HepG2 (cell line): Measurements from ENCODE around the gene PDGFD. TPM values are rescaled to one million over a fixed set of nuclear protein-coding genes. Genes with fewer than 3 reads are reported as not detected.

Experiments
- ATAC-seq: fragments of 200-7000 bp; cut with Tn5 transposase; 3 replicates; pipeline ENCODE4 v1.9.1; 2020; ENCODE audit warnings: mild to moderate bottlenecking, moderate library complexity
- BruUV-seq: library from RNA; stranded (reverse); fragments of 400-500 nt; replicated peaks from 2 replicates; lab custom pipeline; 2021; lab: Mats Ljungman, UMichigan
- CTCF ChIA-PET: fragments of 300-600 bp; formaldehyde crosslinking; extraction: SDS; loops from one replicate; lab custom pipeline; 2021; ENCODE audit warnings: low total read pairs, inconsistent platforms, low intra/inter-chr PET ratio; lab: Yijun Ruan, JAX
- POLR2A ChIA-PET: fragments of 350-600 bp; sonication (Branson Sonifier 250); formaldehyde crosslinking; loops from one replicate; lab custom pipeline; 2020; ENCODE audit warnings: antibody characterized with exemption, inconsistent platforms; lab: Yijun Ruan, JAX
- DNase-seq: peaks from one replicate; pipeline ENCODE4 v3.0.0-alpha.2; 2015; ENCODE audit warnings: low spot score
- FAIRE-seq: peaks from 3 replicates; lab custom pipeline; 2011; peaks lifted over from hg19 to GRCh38; lab: Jason Lieb, UNC
- H2AFZ ChIP-seq: one replicate; pipeline ENCODE4 v1.6.1; 2011; ENCODE audit warnings: low read length, inconsistent platforms
- H3K27ac ChIP-seq: fragments of 300-600 bp; 3 replicates; pipeline ENCODE4 v1.8.0; 2011; ENCODE audit warnings: mixed run types, mild to moderate bottlenecking, mixed read lengths, low read length, inconsistent platforms; ENCODE audit not compliant: insufficient read depth; ENCODE audit errors: extremely low read length
- H3K27me3 ChIP-seq, 2 experiments: fragments of 200-600 bp in 1 of 2; 2 replicates in 1 of 2; 3 replicates in 1 of 2; pipeline versions ENCODE4 v1.6.0 to v1.8.0; 2011; ENCODE audit warnings: low read length in 2 of 2, mild to moderate bottlenecking in 2 of 2, moderate library complexity in 2 of 2, inconsistent platforms in 1 of 2; ENCODE audit not compliant: insufficient read depth in 2 of 2, control insufficient read depth in 1 of 2
- H3K36me3 ChIP-seq, 2 experiments: fragments of 200-600 bp in 1 of 2; replicated peaks in 1 of 2; 2 replicates in 1 of 2; 3 replicates in 1 of 2; pipeline versions ENCODE4 v1.5.1 to v1.8.0; 2011; ENCODE audit warnings: low read length in 2 of 2, inconsistent platforms in 1 of 2; ENCODE audit not compliant: insufficient read depth in 2 of 2, control insufficient read depth in 1 of 2
- H3K4me1 ChIP-seq: 2 replicates; pipeline ENCODE4 v1.5.1; 2012; ENCODE audit warnings: low read length, inconsistent platforms; ENCODE audit not compliant: insufficient read depth
- H3K4me2 ChIP-seq: 2 replicates; pipeline ENCODE4 v1.6.0; 2011; ENCODE audit warnings: low read depth, low read length, inconsistent platforms
- H3K4me3 ChIP-seq, 3 experiments: fragments of 200-600 bp in 1 of 3; sonication (generic), shearing (Covaris generic) in 1 of 3; replicated peaks in 1 of 3; 2 replicates each; pipeline ENCODE4 v1.5.1; 2011 to 2016; ENCODE audit warnings: low read length in 3 of 3, inconsistent platforms in 2 of 3, low read depth in 2 of 3, mild to moderate bottlenecking in 2 of 3, control low read depth in 1 of 3, mixed read lengths in 1 of 3; ENCODE audit not compliant: insufficient read depth in 1 of 3
- H3K79me2 ChIP-seq: one replicate; pipeline ENCODE4 v1.6.1; 2011; ENCODE audit warnings: low read length, inconsistent platforms; ENCODE audit not compliant: insufficient read depth
- H3K9ac ChIP-seq: 2 replicates; pipeline ENCODE4 v1.6.0; 2011; ENCODE audit warnings: mild to moderate bottlenecking, low read depth, low read length, inconsistent platforms; ENCODE audit not compliant: insufficient read depth
- H3K9me3 ChIP-seq: 2 replicates; pipeline ENCODE4 v1.5.1; 2012; ENCODE audit warnings: mild to moderate bottlenecking, low read length
- H4K20me1 ChIP-seq: 2 replicates; pipeline ENCODE4 v1.6.0; 2011; ENCODE audit warnings: inconsistent platforms, mild to moderate bottlenecking, low read length, moderate library complexity; ENCODE audit not compliant: insufficient read depth
- AGO1 ChIP-seq: fragments of 200-400 bp; formaldehyde crosslinking; IDR thresholded peaks from 2 replicates; pipeline ENCODE4 v1.6.1; 2017; ENCODE audit warnings: mild to moderate bottlenecking, low read depth, low read length, moderate library complexity; ENCODE audit not compliant: poor library complexity, severe bottlenecking
- BRCA1 ChIP-seq: sonication (generic); formaldehyde crosslinking; IDR thresholded peaks from 2 replicates; pipeline ENCODE4 v1.4.0; 2020; ENCODE audit warnings: missing genetic modification reagents
- HNRNPH1 ChIP-seq: fragments of 200-400 bp; formaldehyde crosslinking; optimal IDR thresholded peaks from 2 replicates; pipeline ENCODE3; 2017; ENCODE audit warnings: mild to moderate bottlenecking, low read depth, low read length
- JARID2 ChIP-seq: sonication (generic); formaldehyde crosslinking; IDR thresholded peaks from 2 replicates; pipeline ENCODE4 v1.8.1; 2023; ENCODE audit warnings: missing genetic modification reagents, inconsistent platforms; ENCODE audit not compliant: insufficient replicate concordance
- LRRFIP1 ChIP-seq: sonication (generic); formaldehyde crosslinking; conservative IDR thresholded peaks from 2 replicates; pipeline ENCODE4 v1.4.0; 2020; ENCODE audit warnings: missing genetic modification reagents
- MIER2 ChIP-seq: IDR thresholded peaks from 2 replicates; pipeline ENCODE4 v1.6.1; 2016; ENCODE audit warnings: missing biosample characterization, missing genetic modification reagents
- MYNN ChIP-seq: sonication (generic); formaldehyde crosslinking; IDR thresholded peaks from 2 replicates; pipeline ENCODE4 v1.4.0; 2020; ENCODE audit warnings: mild to moderate bottlenecking, low read depth, missing genetic modification reagents
- PAX8 ChIP-seq: sonication (generic); formaldehyde crosslinking; IDR thresholded peaks from 2 replicates; pipeline ENCODE4 v1.8.0; 2022; ENCODE audit warnings: mild to moderate bottlenecking, missing genetic modification reagents, borderline replicate concordance
- SMAD3 ChIP-seq: sonication (generic); formaldehyde crosslinking; IDR thresholded peaks from 2 replicates; pipeline ENCODE4 v1.4.0; 2020; ENCODE audit warnings: missing genetic modification reagents
- U2AF1 ChIP-seq: fragments of 200-400 bp; formaldehyde crosslinking; optimal IDR thresholded peaks from 2 replicates; pipeline ENCODE3; 2017; ENCODE audit warnings: mild to moderate bottlenecking, low read depth, low read length
- ZNF224 ChIP-seq: sonication (generic); formaldehyde crosslinking; IDR thresholded peaks from 2 replicates; pipeline ENCODE4 v1.5.0; 2020; ENCODE audit warnings: mild to moderate bottlenecking, missing genetic modification reagents
- ZNF3 ChIP-seq: IDR thresholded peaks from 2 replicates; pipeline ENCODE4 v1.7.0; 2017; ENCODE audit warnings: inconsistent platforms
- ZNF446 ChIP-seq: sonication (generic); formaldehyde crosslinking; IDR thresholded peaks from 2 replicates; pipeline ENCODE4 v1.5.0; 2020; ENCODE audit warnings: mild to moderate bottlenecking, missing genetic modification reagents
- ZNF468 ChIP-seq: sonication (generic); formaldehyde crosslinking; IDR thresholded peaks from 2 replicates; pipeline ENCODE4 v1.8.0; 2022; ENCODE audit warnings: mild to moderate bottlenecking, moderate library complexity, missing genetic modification reagents
- ZNF749 ChIP-seq: sonication (generic); formaldehyde crosslinking; IDR thresholded peaks from 2 replicates; pipeline ENCODE4 v1.8.0; 2022; ENCODE audit warnings: mild to moderate bottlenecking, missing genetic modification reagents, moderate library complexity, borderline replicate concordance
- ZNF784 ChIP-seq: sonication (generic); formaldehyde crosslinking; IDR thresholded peaks from 2 replicates; pipeline ENCODE4 v1.5.1; 2020; ENCODE audit warnings: missing genetic modification reagents, mild to moderate bottlenecking, borderline replicate concordance
- in situ Hi-C: cut with HindIII; loops from 2 replicates; pipeline ENCODE4 v1.10.0; 2017; ENCODE audit warnings: low pct_unique_long_range_greater_than_20kb; ENCODE audit not compliant: extremely low pct_ligation_motif_present
- intact Hi-C: fragments of 100-400 bp; cut with micrococcal nuclease; formaldehyde crosslinking; loops from one replicate; pipeline ENCODE4 v1.10.0; 2022; ENCODE audit not compliant: unreplicated experiment
- polyA plus RNA-seq, 8 experiments: library from polyadenylated mRNA; depleted of rRNA in 3 of 8; stranded (reverse) in 7 of 8; unstranded in 1 of 8; fragments of >200 nt; fragmentation: Illumina TruSeq in 4 of 8; extraction: Trizol in 4 of 8; gene quantifications; 2 replicates each; pipeline versions ENCODE4 v1.2.1 to v1.2.3, GENCODE V29; 2011 to 2016; ENCODE audit warnings: low read depth in 4 of 8, missing spikeins in 1 of 8, mixed read lengths in 1 of 8; ENCODE audit not compliant: insufficient read depth in 1 of 8
- total RNA-seq, 5 experiments: library from RNA; depleted of rRNA; stranded (reverse); fragments of >200 nt; fragmentation: Illumina TruSeq; extraction: Trizol; gene quantifications; 2 replicates each; pipeline ENCODE4 v1.2.3, GENCODE V29; 2016; ENCODE audit warnings: low read depth in 1 of 5
- TF ChIP-seq, protein P1 (sequence below): sonication (generic); formaldehyde crosslinking; IDR thresholded peaks from 2 replicates; pipeline ENCODE4 v1.5.0; 2020; ENCODE audit warnings: missing genetic modification reagents
- TF ChIP-seq, protein P2 (sequence below): sonication (generic); formaldehyde crosslinking; IDR thresholded peaks from 2 replicates; pipeline ENCODE4 v1.9.0; 2021; ENCODE audit warnings: missing genetic modification reagents, mild to moderate bottlenecking, borderline replicate concordance

The PDGFD gene
- total and polyA plus RNA-seq, 2 of the 13 experiments (the other 11 are each of a cell fraction or from before 2014, with no cell fraction given) = 0.09 to 0.29 TPM

- no peak for TF ChIP-seq JARID2 (CRISPR knock-in tag)
- no peak for TF ChIP-seq ZNF446 (CRISPR knock-in tag)
- TF ChIP-seq ZNF3 = no peak
- TF ChIP-seq MIER2 (CRISPR knock-in tag) = no peak
- no peak for TF ChIP-seq ZNF784 (CRISPR knock-in tag)
- TF ChIP-seq PAX8 (CRISPR knock-in tag) = no peak
- no peak for TF ChIP-seq U2AF1
- no peak for TF ChIP-seq MYNN (CRISPR knock-in tag)
- no peak for TF ChIP-seq SMAD3 (CRISPR knock-in tag)
- no peak for TF ChIP-seq HNRNPH1
- TF ChIP-seq, all 625 proteins: peak for 0
These were observed 41.1 kb downstream of the PDGFD start (continued) for GRCh38 chr11:104122836-104123235.

DNA sequence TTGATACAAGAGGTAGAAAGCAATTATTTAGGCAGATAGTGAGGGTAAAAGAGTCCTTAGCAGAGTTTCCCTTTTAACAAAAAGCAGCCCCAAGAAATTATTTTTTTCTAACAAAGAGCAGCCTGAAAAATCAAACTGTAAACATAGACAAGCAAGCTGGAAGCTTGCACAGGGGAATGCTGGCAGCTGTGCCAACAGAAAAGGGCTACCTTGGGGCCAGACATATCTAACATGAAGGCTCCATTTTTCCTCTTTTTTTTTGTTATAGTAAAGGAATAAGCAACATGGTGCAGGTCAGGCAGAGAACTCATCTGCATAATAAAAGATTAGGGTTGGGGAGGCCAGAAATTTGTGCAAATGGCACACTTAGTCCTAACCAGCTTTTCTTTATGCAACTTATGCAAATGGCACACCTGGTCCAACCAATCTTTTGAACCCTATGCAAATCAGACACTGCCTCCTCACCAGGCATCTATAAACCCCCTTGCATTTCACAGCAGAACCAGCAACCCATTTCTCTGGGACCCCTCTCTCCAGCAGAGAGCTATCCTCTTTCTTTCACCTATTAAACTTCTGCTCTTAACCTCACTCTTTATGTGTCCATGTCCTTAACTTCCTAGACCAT, 41.8 kb downstream of the PDGFD start:
- ChIA-PET CTCF (no interaction called here), POLR2A (no interaction called here)
- intact Hi-C loops (no loop called here), in situ Hi-C loops (no loop called here)
- Histone ChIP-seq H3K36me3 (no peaks in the 10 kb centered on the region), H3K4me1 (no peaks in the 10 kb centered on the region), H3K27ac (no peak overlapping the region), H2AFZ (no peak overlapping the region), H3K9me3 (peaks cover 5% of the 10 kb centered on the region; the same call in 1 of the 2 replicates), H3K9ac (no peak overlapping the region), H3K27me3 (no peaks in the 10 kb centered on the region), H3K4me2 (no peak overlapping the region), H3K79me2 (no peaks in the 10 kb centered on the region), H3K4me3 (no peak overlapping the region), H4K20me1 (no peaks in the 10 kb centered on the region)
- FAIRE-seq (no peak), DNase-seq (no peak), ATAC-seq (no peak)
- no TSS peak for BruUV-seq
- no peak for TF ChIP-seq AGO1
- TF ChIP-seq ZNF468 (CRISPR knock-in tag) = no peak
- TF ChIP-seq LRRFIP1 = no peak
- TF ChIP-seq, protein P1, sequence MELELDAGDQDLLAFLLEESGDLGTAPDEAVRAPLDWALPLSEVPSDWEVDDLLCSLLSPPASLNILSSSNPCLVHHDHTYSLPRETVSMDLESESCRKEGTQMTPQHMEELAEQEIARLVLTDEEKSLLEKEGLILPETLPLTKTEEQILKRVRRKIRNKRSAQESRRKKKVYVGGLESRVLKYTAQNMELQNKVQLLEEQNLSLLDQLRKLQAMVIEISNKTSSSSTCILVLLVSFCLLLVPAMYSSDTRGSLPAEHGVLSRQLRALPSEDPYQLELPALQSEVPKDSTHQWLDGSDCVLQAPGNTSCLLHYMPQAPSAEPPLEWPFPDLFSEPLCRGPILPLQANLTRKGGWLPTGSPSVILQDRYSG (CRISPR knock-in tag) = no peak
- TF ChIP-seq BRCA1 (CRISPR knock-in tag) = no peak
- TF ChIP-seq ZNF224 (CRISPR knock-in tag) = no peak
- TF ChIP-seq ZNF749 = no peak
- TF ChIP-seq, protein P2, sequence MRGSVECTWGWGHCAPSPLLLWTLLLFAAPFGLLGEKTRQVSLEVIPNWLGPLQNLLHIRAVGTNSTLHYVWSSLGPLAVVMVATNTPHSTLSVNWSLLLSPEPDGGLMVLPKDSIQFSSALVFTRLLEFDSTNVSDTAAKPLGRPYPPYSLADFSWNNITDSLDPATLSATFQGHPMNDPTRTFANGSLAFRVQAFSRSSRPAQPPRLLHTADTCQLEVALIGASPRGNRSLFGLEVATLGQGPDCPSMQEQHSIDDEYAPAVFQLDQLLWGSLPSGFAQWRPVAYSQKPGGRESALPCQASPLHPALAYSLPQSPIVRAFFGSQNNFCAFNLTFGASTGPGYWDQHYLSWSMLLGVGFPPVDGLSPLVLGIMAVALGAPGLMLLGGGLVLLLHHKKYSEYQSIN = no peak
- TF ChIP-seq ZNF784 (CRISPR knock-in tag) = no peak
